Adrenal gland (tissue), 12 donors: ENCODE data around the gene NRAP. TPM values are rescaled to one million over a fixed set of nuclear protein-coding genes. Genes with fewer than 3 reads are reported as not detected.

Source experiments
- DNase-seq, 7 donors: peaks; one replicate each; pipeline ENCODE4 v3.0.0-alpha.2; 2019 to 2020
- H3K27ac ChIP-seq, 5 donors: fragments of 200-600 bp; sonication (generic) in 4 of 5; 1 replicate in 3 of 5; 2 replicates in 2 of 5; pipeline versions ENCODE4 v1.5.1 to v1.8.0; 2016 to 2020; ENCODE audit warnings: mild to moderate bottlenecking in 1 of 5
- H3K27me3 ChIP-seq: fragments of 200-600 bp; 2 replicates; pipeline ENCODE4 v1.8.0; 2021
- H3K36me3 ChIP-seq, 2 donors: fragments of 200-600 bp; replicated peaks in 1 of 2; 1 replicate in 1 of 2; 2 replicates in 1 of 2; pipeline versions ENCODE4 v1.5.1 to v1.8.0; 2018 to 2022
- H3K4me1 ChIP-seq, 2 donors: fragments of 200-600 bp; replicated peaks in 1 of 2; 1 replicate in 1 of 2; 2 replicates in 1 of 2; pipeline versions ENCODE4 v1.5.1 to v1.8.0; 2018 to 2021
- H3K4me3 ChIP-seq, 4 donors: fragments of 200-600 bp; sonication (generic) in 3 of 4; one replicate each; pipeline ENCODE4 v1.5.1; 2016 to 2018
- H3K9me3 ChIP-seq, 3 donors: fragments of 200-600 bp; sonication (generic) in 1 of 3; replicated peaks in 1 of 3; 1 replicate in 2 of 3; 2 replicates in 1 of 3; pipeline versions ENCODE4 v1.5.1 to v1.8.0; 2016 to 2021
- POLR2A ChIP-seq, 2 donors: fragments of 450-650 bp; IDR thresholded peaks; one replicate each; pipeline ENCODE4 v1.6.1; 2017; ENCODE audit warnings: antibody characterized with exemption in 2 of 2, mild to moderate bottlenecking in 2 of 2, moderate library complexity in 1 of 2
- WGBS, 4 donors: extraction: QIAGEN DNeasy Blood & Tissue Kit in 2 of 4; methylation state at CpG; one replicate each; pipeline versions ENCODE4 v1.1.5 to v1.1.7; 2013 to 2017; 5-methylcytosine and 5-hydroxymethylcytosine counted together
- intact Hi-C, 2 donors: fragments of 100-400 bp; cut with DNase I; formaldehyde crosslinking; loops; one replicate each; pipeline versions ENCODE4 v1.14.1 to v1.15.0; 2022 to 2023
- polyA plus RNA-seq, 3 donors: library from polyadenylated mRNA; stranded (reverse); fragments of 200-250 nt in 2 of 3; fragments of 350-450 nt in 1 of 3; fragmentation: Illumina TruSeq in 1 of 3; extraction: RNeasy Lipid Tissue Mini Kit (QIAGEN cat#74804) in 1 of 3; gene quantifications; one replicate each; pipeline ENCODE4 v1.2.3, GENCODE V29; 2013 to 2014
- total RNA-seq, 9 donors: library from RNA; depleted of rRNA in 4 of 9; stranded (reverse); fragments of >200 nt in 4 of 9; fragments of 120-200 nt in 1 of 9; fragmentation: NEBNext Ultra II Directional in 1 of 9; extraction: Animal tissue kit (Norgen Biotek cat#: 25700) in 1 of 9; gene quantifications; one replicate each; pipeline versions ENCODE4 v1.1.0 to v1.2.4, GENCODE V29; 2013 to 2023
- TF ChIP-seq, protein P1 (sequence below), 6 experiments: fragments of 450-650 bp in 4 of 6; fragments of 200-600 bp in 2 of 6; sonication (generic) in 1 of 6; IDR thresholded peaks; 1 replicate in 5 of 6; 2 replicates in 1 of 6; pipeline versions ENCODE4 v1.5.1 to v1.8.0; 2016 to 2021; ENCODE audit warnings: antibody characterized with exemption in 6 of 6, mild to moderate bottlenecking in 2 of 6, moderate library complexity in 1 of 6
- donor health status: healthy with polysubstance abuse.
- donor health status: Bipolar disorder and iron deficiency.
- donor health status: DM: yes; HTN: yes; CAD: no.
- donor health status: DM: no; HTN: no; CAD: no.
- donor health status: DM: no; HTN: no; CAD: no.
- donor health status: DM: yes; HTN: yes; CAD: no.

NRAP gene
- total and polyA plus RNA-seq, 12 donors, result 0.03 to 2.0 (median 0.09) TPM; not detected in 8

DNA sequence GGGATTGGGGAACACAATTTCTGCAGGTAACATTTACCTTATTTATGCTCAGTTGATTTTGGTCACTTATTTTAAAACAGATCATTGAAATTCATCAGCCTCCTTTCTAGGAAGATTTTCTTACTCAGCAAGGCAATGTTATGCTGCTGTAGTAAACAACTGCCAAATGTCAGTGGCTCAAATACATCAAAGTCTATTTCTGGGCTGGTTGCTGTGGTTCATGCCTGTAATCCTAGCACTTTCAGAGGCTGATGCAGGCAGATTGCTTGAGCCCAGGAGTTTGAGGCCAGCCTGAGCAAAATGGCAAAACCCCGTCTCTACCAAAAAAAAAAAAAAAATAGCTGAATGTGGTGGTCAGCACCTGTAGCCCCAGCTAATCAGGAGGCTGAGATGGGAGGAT, 85.1 kb downstream of the NRAP start:
- intact Hi-C loops, result no loop called here
- 75 to 92% (median 87%) methylated on average over 1 of the region's 1 CpG for WGBS, 4 donors

GRCh38 chr10:113576852-113577251, 87.0 kb downstream of the NRAP start:
- H3K4me1 ChIP-seq, result no peaks in the 10 kb centered on the region
- TF ChIP-seq POLR2A (IDR thresholded peaks at IDR 0.05), result no peak
- TF ChIP-seq, protein P1, sequence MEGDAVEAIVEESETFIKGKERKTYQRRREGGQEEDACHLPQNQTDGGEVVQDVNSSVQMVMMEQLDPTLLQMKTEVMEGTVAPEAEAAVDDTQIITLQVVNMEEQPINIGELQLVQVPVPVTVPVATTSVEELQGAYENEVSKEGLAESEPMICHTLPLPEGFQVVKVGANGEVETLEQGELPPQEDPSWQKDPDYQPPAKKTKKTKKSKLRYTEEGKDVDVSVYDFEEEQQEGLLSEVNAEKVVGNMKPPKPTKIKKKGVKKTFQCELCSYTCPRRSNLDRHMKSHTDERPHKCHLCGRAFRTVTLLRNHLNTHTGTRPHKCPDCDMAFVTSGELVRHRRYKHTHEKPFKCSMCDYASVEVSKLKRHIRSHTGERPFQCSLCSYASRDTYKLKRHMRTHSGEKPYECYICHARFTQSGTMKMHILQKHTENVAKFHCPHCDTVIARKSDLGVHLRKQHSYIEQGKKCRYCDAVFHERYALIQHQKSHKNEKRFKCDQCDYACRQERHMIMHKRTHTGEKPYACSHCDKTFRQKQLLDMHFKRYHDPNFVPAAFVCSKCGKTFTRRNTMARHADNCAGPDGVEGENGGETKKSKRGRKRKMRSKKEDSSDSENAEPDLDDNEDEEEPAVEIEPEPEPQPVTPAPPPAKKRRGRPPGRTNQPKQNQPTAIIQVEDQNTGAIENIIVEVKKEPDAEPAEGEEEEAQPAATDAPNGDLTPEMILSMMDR (IDR thresholded peaks at IDR 0.05), result no peak
- intact Hi-C loops, result no loop called here
- H3K9me3 ChIP-seq, result no peaks in the 10 kb centered on the region
- H3K36me3 ChIP-seq, result no peaks in the 10 kb centered on the region
- WGBS, 4 donors, result 59 to 69% (median 66%) methylated on average over 4 of the region's 4 CpGs
- H3K27ac ChIP-seq, result no peak overlapping the region
- H3K4me3 ChIP-seq, result no peak overlapping the region
- no peaks in the 10 kb centered on the region for H3K27me3 ChIP-seq
- DNase-seq, result peak in 1 of 7 donors; percentile 20

More for the DNA sequence above, 85.1 kb downstream of the NRAP start:
- H3K4me1 ChIP-seq, result no peaks in the 10 kb centered on the region
- no peaks in the 10 kb centered on the region for H3K36me3 ChIP-seq
- H3K27me3 ChIP-seq, result no peaks in the 10 kb centered on the region
- H3K4me3 ChIP-seq, result no peak overlapping the region
- H3K9me3 ChIP-seq, result no peaks in the 10 kb centered on the region
- no peak for DNase-seq
- TF ChIP-seq, protein P1 (IDR thresholded peaks at IDR 0.05), result no peak
- TF ChIP-seq POLR2A (IDR thresholded peaks at IDR 0.05), result no peak
- no peak overlapping the region for H3K27ac ChIP-seq

DNA sequence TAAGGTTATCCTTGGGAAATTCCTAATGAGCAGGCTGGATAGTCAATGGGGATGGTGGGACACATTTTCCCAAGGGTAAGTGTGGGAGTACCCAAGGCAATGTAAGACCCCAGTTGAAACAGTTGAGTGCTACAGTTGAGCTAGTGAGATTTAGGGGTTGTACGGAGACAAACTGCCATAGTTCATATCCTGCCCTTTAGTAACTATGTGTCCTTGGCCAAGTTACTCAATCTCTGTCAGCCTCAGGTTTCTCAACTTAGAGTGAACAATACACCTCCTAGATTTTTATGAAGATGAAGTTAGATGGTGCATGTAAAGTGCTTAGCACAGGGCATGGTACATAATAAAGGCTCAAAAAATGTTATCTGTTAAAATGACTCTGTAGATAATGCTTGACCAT, 90.5 kb downstream of the NRAP start:
- DNase-seq, result no peak
- Histone ChIP-seq H3K9me3 (no peaks in the 10 kb centered on the region), H3K4me3 (no peak overlapping the region), H3K4me1 (no peaks in the 10 kb centered on the region), H3K27me3 (no peaks in the 10 kb centered on the region), H3K27ac (no peak overlapping the region), H3K36me3 (no peaks in the 10 kb centered on the region)
- intact Hi-C loops, result no loop called here
- 40 to 64% (median 53%) methylated on average over 1 of the region's 1 CpG for WGBS, 4 donors
- TF ChIP-seq, protein P1 (IDR thresholded peaks at IDR 0.05), result no peak
- TF ChIP-seq POLR2A (IDR thresholded peaks at IDR 0.05), result no peak

DNA sequence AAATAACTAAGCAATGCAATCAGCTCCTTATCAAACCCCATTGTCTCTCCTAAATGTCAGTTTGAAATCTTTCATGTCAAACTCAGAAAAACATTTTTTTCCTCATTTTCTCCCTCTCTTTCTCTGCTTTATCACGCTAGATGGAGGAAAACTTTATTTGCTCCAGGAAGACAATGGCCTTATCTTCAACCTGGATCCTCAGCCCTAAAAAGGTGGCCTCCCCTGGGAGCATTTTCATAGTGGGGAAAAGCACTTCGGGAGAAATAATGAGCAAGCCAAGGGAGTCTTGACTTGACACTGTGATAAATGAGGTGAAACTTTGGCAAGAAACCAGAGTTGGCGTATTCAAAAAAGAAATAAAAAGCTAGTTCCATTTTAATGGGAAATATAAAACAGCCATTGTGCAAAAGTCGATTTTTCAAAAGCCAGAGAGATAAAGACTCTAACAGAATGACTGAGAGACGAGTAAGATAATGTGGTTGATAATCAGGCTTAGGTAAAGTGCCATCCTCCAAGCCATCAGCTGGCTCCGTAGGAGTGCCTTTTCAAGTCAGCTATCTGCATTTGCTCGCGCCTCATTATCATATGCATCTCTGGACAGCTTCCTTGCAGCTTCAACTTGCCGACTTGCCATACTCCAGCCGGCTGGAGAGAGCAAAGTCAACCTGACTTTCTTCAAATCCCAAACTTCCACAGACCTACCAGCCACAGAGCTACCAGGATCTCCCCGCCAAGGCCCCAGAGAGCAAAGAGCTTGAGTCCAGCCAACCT, 91.1 kb downstream of the NRAP start:
- H3K27me3 ChIP-seq, result no peaks in the 10 kb centered on the region
- no peaks in the 10 kb centered on the region for H3K4me1 ChIP-seq
- H3K4me3 ChIP-seq, result no peak overlapping the region
- no peaks in the 10 kb centered on the region for H3K36me3 ChIP-seq
- TF ChIP-seq, protein P1 (IDR thresholded peaks at IDR 0.05), result no peak
- no peak for TF ChIP-seq POLR2A (IDR thresholded peaks at IDR 0.05)
- intact Hi-C loops, result no loop called here
- no peak overlapping the region for H3K27ac ChIP-seq
- H3K9me3 ChIP-seq, result no peaks in the 10 kb centered on the region
- no peak for DNase-seq
- WGBS, 4 donors, result 42 to 48% (median 45%) methylated on average over 11 of the region's 11 CpGs
